Brain pericyte (primary cell): ENCODE results near the gene MC1R.
"Not testable (repeated sequence)": the region's sequence is repeated elsewhere in the genome, so short reads cannot be mapped to it uniquely, and the experiment has no call there.

Source experiments
- DNase-seq: peaks from one replicate; pipeline ENCODE4 v3.0.0-alpha.2; 2012; ENCODE audit warnings: low read depth, low spot score

MC1R gene

DNA sequence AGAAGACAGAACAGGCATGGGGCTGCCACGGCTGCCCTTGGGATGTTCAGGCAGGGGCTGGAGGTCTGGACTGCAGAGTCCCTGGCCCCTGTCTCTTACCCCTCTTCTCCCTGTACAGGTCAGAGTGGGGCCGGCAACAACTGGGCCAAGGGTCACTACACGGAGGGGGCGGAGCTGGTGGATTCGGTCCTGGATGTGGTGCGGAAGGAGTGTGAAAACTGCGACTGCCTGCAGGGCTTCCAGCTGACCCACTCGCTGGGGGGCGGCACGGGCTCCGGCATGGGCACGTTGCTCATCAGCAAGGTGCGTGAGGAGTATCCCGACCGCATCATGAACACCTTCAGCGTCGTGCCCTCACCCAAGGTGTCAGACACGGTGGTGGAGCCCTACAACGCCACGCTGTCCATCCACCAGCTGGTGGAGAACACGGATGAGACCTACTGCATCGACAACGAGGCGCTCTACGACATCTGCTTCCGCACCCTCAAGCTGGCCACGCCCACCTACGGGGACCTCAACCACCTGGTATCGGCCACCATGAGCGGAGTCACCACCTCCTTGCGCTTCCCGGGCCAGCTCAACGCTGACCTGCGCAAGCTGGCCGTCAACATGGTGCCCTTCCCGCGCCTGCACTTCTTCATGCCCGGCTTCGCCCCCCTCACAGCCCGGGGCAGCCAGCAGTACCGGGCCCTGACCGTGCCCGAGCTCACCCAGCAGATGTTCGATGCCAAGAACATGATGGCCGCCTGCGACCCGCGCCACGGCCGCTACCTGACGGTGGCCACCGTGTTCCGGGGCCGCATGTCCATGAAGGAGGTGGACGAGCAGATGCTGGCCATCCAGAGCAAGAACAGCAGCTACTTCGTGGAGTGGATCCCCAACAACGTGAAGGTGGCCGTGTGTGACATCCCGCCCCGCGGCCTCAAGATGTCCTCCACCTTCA lies 16.2 kb downstream of the MC1R start:
- no peak for DNase-seq

DNA sequence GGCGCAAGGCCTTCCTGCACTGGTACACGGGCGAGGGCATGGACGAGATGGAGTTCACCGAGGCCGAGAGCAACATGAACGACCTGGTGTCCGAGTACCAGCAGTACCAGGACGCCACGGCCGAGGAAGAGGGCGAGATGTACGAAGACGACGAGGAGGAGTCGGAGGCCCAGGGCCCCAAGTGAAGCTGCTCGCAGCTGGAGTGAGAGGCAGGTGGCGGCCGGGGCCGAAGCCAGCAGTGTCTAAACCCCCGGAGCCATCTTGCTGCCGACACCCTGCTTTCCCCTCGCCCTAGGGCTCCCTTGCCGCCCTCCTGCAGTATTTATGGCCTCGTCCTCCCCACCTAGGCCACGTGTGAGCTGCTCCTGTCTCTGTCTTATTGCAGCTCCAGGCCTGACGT lies 17.0 kb downstream of the MC1R start:
- DNase-seq: not testable (repeated sequence)

DNA sequence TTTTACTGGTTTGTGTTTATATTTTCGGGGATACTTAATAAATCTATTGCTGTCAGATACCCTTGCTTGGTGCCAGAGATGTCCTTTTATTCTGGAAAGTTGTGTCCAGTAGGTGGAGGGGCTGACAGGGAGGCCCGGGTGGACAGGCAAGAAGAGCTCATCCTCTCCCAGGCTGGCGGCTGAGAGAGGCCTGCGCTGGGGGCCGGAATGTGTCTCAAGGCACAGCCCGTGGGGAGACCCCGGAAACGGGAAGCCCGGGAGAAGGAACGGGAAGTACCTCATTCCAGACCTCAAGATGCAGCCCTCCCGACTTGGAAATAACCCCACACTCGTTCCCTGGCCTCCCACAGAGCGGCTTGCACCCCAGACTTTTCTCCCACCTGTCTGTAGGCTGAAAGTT lies 17.4 kb downstream of the MC1R start:
- DNase-seq: no peak

DNA sequence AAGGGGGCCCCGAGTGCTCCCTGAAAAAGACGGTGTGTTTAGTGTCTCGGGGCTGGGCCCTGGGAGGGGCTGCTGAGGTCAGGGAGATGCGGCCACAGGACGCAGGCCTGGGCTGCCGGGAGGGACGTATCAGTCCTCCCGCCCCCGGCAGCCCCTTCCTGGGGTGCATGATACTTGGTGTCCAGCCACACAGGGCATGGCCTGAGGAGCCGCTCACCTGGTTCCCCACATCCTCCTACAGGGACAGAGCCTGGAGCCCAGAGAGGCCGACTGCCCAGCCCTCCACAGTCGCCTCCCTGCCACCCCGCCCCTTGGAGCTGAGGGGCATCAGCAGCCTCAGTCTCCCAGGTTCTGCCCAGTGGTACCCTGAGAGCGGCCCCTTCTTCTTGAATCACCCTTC lies 17.8 kb downstream of the MC1R start:
- no peak for DNase-seq

DNA sequence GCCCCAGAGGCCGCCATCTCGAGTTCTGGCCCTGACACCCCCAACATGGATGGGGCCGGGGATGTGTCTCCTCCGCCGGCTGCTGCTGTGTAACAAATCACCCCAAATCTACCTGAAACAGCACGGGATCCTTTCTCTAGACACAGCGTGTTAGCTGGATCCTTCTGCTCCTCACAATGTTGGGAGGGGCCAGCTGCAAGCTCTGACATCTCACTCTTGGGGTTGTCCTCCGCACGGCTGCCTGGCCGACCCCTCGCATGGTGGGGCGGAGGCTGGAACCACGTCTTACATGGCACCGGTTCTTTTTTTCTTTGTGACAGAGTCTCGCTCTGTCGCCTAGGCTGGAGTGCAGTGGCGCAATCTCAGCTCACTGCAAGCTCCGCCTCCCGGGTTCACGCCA lies 18.3 kb downstream of the MC1R start:
- no peak for DNase-seq

DNA sequence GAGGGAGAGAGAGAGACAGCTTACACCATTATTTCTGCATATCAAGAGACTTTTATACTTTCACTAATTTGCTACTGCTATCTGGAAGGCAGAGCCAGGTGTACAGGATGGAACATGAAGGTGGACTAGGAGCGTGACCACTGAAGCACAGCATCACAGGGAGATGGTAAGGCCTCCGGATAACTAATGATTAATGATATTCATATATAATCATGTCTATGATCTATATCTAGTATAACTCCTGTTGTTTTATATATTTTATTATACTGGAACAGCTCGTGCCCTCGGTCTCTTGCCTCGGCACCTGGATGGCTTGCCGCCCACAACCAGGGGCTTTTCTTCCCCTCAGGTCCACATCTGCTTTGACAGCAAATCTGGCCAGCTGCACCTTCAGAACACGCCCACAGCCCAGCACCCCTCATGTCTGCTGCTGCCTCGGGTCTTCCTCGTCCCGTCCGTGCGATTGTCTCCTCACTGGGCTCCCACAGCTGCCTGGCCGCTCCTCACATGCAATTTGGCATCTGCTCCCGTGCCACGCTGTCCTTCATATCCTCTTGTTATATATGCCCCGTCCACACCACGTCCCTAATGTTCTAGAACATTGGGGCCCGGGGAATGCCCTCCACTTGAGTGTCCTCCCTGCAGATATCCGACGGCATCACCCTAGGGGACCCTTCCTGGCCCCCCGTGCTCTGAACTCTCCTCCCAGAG lies 19.7 kb downstream of the MC1R start:
- DNase-seq: no peak

DNA sequence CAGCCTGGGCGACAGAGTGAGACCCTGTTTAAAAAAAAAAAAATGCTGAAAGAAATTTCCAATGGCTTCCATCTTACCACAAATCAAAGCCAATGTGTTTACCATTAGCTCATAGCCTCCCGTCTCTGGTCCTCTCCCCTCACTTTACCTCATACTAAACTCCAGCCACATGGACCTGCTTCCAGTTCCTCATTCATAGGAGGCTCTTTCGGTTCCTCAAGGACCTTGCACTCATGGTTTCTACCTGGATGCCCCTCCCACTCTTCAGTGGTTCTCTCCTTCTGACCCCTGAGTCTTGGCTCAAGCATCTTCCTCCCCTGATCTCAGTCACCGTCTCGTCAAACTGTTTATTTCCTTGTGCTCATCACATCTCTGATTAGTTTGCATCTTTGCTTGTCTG lies 26.1 kb downstream of the MC1R start:
- no peak for DNase-seq

DNA sequence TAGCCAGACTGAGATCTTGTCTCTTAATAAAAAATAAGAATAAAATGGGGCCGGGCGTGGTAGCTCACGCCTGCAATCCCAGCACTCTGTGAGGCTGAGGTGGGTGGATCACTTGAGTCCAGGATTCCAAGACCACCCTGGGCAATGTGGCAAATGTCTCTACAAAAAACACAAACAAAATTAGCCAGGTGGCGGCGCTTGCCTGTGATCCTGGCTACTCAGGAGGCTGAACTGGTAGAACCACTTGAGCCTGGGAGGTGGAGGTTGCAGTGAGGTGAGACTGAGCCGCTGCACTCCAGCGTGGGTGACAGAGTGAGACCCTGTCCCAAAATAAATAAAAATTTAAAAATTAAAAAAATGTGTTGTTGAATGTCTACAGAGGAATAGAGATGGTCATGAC lies 27.0 kb downstream of the MC1R start:
- DNase-seq: no peak

DNA sequence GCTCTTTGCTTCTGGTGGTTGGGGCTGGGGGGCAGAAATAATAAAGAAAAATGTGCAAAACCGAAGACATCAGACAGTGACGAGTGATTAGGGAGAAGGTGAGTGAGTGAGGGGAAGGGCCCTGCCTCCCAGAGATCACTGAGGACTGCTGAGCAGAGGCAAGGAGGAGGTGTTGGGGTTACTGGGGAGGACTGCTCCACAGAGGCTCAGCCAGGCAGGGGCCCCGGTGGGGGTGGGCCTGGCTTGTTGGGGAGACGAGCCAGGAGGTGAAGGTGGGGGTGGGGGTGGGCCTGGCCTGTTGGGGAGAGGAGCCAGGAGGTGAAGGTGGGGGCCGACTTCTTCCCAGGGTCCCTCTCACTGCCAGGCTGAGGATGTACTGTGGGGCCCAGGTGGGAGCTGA lies 27.9 kb downstream of the MC1R start:
- no peak for DNase-seq

DNA sequence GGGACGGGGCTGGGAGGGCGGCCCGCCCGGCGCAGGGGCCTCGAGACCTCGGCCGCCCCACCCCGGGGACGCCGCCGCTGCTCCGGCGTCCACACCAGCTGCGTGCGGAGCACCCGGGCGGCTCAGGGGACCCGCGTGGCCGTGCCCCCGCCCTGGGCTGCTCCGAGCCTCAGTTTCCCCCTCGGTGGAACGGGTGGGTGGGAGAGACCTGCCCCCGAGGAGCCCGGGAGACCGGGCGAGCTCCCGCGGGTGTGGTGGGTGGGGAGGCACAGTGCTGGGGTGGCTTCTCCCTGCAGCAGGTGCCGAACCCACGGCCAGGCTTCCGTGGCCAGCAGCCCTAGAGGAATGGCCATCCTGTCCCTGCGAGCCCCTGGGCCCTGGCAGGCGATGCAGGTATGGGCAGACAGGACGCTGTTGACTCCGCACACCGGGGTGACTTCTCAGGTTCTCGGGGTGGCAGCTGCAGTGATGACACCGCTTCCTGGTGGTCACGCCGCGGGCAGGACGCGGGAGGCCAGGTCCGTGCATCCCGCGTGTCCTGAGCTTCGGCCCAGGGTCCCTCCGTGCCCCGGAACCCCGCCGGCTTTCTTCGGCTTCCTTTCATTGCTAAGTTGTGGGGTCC lies 30.6 kb downstream of the MC1R start:
- DNase-seq: no peak

DNA sequence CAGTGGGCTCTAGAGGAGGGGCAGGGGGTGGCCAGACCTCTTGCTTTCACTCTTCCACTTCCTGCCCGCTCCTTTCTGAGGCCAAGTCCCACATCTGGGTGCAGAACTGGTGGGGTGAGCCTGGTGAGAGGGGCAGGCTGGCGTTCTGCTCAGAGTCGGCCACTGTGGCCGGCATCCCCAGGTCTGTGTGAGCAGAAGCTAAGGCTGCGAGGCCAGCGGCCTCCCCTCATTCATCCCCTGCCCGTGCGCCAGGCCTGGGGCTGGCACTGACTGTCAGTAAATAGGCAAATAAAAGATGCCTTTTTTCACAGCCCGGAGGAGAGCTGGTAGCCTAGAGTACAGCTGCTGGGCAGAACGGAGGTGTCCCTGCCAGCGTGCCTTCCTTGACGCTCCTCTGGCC lies 31.1 kb downstream of the MC1R start:
- no peak for DNase-seq

DNA sequence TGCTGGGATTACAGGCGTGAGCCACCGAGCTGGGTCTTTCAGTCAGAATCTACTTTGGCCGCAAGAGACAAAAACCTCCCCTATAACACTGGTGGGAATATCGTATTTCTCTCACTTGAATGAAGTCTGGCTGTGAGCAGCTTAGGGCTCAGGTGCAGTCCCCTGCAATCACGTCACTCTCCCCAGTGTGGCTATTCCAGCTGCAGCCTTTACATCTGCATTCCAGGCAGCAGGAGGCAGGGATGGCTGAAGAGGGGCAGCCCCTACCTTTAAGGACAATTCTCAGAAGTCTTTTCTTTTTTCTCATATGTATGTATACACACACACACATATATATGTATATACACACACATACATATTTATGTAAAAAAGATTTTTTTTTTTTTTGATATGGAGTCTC lies 32.8 kb downstream of the MC1R start:
- DNase-seq: no peak

DNA sequence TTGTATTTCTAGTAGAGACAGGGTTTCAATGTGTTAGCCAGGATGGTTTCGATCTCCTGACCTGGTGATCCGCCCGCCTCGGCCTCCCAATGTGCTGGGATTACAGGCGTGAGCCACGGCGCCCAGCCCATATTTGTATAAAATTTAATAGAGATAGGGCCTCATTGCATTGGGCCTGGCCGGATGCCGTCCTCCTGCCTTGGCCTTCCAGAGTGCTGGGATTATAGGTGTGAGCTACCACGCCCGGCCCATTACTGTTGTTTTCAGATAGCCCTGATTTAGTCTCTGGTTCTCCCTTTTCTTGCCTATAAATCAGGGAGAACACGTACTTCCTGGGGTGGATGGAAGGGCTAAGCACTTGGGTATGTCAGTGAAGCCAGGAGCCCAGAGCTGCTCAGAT lies 33.4 kb downstream of the MC1R start:
- no peak for DNase-seq

DNA sequence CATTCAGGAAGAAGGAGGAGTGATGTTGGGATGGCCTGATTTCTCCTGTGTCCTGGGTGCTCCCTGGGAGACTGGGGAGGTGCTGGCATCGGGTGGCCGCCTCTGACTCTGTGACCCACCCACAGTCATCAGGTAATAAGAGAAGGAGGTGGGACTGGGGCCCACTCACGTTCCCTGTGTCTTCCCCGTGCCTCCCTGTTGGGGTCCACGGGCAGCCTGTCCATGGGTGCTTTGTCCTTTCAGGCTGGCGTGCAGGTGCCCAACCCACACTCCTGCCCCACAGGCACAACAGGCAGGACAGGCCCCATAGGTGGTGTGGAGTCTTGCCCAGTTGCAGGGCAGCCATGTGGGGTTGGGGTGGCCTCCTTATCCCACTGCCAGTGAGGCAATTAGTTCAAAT lies 33.9 kb downstream of the MC1R start:
- DNase-seq: no peak

DNA sequence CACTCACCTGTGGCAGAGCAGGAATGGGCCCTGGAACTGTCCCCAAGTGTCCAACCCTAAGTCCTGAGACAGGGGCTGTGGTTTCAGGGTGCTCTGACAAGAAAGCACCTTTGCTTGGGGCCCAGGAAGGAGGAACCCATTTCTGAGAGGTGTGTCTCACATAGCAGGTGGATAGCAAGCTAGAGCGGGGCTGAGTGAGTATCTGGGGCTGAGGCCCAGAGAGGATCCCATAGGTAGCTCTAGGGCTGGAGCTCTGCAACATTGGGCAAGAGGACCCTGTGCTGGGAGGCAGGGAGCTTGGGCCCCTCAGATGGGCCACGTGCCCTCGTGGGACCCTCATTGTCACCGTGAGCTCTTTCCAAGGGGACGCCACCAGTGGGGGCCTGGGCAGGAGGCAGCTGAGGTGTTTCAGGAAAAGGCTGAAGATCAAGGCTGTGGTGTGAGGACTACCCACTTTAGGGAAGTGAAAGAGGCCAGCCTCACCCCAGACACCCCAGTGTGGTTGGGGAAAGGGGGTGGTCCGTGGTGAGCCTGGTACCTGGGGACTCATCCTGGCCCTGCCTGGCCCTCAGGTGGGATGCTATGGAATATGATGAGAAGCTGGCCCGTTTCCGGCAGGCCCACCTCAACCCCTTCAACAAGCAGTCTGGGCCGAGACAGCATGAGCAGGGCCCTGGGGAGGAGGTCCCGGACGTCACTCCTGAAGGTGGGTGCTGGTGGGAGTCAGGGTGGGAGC lies 35.2 kb downstream of the MC1R start:
- no peak for DNase-seq

DNA sequence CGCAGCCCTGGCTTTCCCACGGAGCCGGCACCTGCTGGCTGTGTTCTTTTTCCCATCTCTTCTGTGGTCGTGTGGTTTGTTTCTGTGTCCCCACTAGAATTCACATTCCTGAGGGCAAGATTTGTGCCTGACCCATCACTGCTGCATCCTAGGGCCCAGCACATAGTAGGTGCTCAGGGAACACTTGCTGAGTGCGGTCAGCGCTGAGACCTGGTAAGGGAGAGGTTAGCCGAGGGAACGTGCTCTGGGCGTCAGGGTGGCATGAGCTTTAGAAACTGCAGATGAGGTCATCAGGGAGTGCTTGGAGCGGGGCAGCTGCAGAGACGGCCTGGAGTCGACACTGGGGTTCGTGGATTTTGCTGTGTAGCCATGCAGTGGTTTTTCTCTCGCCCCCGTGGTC lies 35.8 kb downstream of the MC1R start:
- DNase-seq: no peak

DNA sequence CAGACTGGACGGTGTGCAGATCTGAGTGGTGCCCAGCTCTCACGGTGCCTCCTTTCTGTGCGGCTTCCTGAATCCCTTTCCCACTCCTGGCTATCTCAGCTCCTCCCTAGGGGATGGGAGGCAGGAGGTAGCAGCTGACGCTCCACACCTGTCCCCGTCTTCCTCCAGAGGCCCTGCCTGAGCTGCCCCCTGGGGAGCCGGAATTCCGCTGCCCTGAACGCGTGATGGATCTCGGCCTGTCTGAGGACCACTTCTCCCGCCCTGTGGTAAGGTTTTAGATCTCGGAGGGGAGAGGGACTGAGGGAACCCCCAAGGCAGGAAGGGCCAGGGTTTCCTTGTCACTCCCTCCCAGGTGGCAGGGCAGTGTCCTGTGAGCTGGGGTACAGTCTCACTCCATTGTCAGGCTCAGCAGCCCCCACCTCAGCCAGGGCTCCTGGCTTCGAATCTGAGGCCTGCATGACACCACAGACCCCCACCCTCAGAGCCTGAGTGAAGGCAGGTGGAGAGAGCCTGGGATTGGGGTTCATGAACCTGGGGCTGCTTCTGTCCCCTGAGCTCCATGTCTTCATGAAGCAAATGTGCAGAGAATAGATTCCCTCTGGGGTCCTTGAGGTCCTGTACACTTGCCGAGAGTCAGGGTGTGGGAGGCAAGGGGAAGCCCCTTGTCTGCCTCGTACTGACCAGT lies 36.5 kb downstream of the MC1R start:
- no peak for DNase-seq

DNA sequence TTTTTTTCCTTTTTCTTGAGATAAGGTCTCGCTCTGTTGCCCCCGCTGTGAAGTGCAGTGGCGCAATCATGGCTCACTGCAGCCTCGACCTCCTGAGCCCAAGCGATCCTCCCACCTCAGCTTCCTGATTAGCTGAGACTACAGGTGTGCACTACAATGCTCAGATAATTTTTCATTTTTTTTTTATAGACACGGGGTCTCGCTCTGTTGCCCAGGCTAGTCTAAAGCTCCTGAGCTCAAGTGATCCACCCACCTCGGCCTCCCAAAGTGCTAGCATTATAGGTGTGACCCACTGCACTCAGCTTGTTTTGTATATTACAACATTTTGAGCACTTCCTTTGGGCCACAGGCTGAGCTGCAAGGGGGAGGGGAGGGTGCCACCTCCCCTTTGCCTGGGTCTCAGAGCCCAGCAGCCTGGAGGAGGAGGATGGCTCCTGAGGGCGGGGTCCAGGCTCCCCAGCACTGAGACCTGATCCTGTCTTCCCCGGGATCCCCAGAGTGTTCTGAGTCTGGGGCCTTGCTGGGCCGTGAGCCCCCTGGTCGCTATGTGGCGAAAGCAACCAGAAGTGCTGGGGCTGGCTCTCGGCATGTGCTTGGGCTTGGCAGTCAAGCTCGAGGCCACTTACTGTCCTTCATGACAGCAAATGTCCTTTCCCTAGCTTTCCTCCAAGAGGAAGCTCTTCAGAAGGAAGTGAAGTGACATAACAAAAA lies 38.0 kb downstream of the MC1R start:
- DNase-seq: no peak

DNA sequence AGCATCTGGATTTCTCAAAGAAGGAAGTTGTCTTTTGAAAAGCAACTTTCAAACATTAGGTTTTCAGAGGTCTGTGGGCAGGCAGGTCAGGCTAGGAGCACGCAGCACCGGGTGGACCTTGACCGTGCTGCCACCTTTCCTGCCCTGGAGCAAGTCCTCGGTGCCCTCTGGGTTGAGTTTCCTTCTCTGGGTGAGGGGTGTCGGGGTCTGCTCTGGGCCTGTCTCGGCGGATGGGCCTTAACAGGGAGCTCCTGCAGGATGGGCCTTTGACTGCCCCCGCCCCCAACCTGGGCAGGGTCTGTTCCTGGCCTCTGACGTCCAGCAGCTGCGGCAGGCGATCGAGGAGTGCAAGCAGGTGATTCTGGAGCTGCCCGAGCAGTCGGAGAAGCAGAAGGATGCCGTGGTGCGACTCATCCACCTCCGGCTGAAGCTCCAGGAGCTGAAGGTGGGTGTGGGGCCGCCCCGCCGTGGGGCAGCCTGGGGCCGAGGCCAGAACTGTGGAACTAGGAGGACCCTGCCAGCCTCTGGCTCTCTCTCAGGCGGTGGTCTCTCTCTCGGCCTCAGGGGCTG lies 38.6 kb downstream of the MC1R start:
- DNase-seq: no peak

DNA sequence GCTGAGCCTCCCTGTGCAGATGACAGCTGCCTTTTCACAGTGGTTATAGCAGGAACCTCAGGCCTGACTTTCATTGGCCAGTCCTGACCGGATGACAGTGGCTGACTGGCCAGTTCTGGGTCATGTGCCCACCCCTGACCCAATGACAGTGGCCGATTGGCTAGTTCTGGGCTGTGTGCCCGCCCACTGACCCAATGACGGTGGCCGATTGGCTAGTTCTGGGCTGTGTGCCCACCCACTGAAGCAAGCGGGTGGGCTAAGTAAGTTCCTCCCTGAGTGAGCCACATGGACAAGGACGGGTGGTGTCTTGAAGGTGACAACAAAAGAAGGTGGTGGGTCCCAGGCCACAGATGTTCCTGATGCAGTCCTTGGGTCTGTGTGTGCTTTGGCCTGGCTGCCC lies 39.4 kb downstream of the MC1R start:
- no peak for DNase-seq
